GM23338 (cell line): ENCODE results near the gene BBX. TPM values are rescaled to one million over a fixed set of nuclear protein-coding genes. Genes with fewer than 3 reads are reported as not detected.
A peak's percentile ranks its signal among the peaks of the same experiment; 100 is the strongest.

ENCODE experiments used
- ATAC-seq: fragments of 200-7000 bp; cut with Tn5 transposase; 3 replicates; pipeline ENCODE4 v1.9.1; 2020
- DNase-seq: peaks from one replicate; pipeline ENCODE4 v3.0.0-alpha.2; 2015; ENCODE audit warnings: low spot score
- H2AFZ ChIP-seq: fragments of 200-600 bp; sonication (generic); 2 replicates; pipeline ENCODE4 v1.8.0; 2016; ENCODE audit warnings: antibody characterized with exemption, mild to moderate bottlenecking, moderate library complexity
- H3F3A ChIP-seq: fragments of 200-600 bp; sonication (generic); replicated peaks from 2 replicates; pipeline ENCODE4 v1.8.0; 2017; ENCODE audit warnings: antibody characterized with exemption, mixed run types, low read depth
- H3K27ac ChIP-seq: fragments of 200-600 bp; sonication (generic); 2 replicates; pipeline ENCODE4 v1.6.1; 2016; ENCODE audit warnings: low read depth
- H3K27me3 ChIP-seq: fragments of 200-600 bp; sonication (generic); 2 replicates; pipeline ENCODE4 v1.8.0; 2016; ENCODE audit warnings: mild to moderate bottlenecking, mixed run types, moderate library complexity; ENCODE audit not compliant: insufficient read depth
- H3K36me3 ChIP-seq: fragments of 200-600 bp; sonication (generic); 2 replicates; pipeline ENCODE4 v1.8.0; 2016; ENCODE audit warnings: mild to moderate bottlenecking; ENCODE audit not compliant: insufficient read depth
- H3K4me1 ChIP-seq: fragments of 200-600 bp; sonication (generic); 2 replicates; pipeline ENCODE4 v1.8.0; 2016; ENCODE audit warnings: mild to moderate bottlenecking, moderate library complexity; ENCODE audit not compliant: insufficient read depth
- H3K4me2 ChIP-seq: fragments of 200-600 bp; sonication (generic); 2 replicates; pipeline ENCODE4 v1.7.1; 2017; ENCODE audit warnings: mixed run types
- H3K4me3 ChIP-seq: fragments of 200-600 bp; sonication (generic); 2 replicates; pipeline ENCODE4 v1.6.1; 2016; ENCODE audit warnings: mixed run types
- H3K79me2 ChIP-seq: fragments of 200-600 bp; sonication (generic); replicated peaks from 2 replicates; pipeline ENCODE4 v1.8.0; 2017; ENCODE audit warnings: mild to moderate bottlenecking; ENCODE audit not compliant: insufficient read depth
- H3K9me2 ChIP-seq: fragments of 200-600 bp; sonication (generic); 2 replicates; pipeline ENCODE4 v1.8.0; 2017; ENCODE audit not compliant: insufficient read depth
- H4K20me1 ChIP-seq: fragments of 200-600 bp; sonication (generic); replicated peaks from 2 replicates; pipeline ENCODE4 v1.8.0; 2017; ENCODE audit warnings: mild to moderate bottlenecking; ENCODE audit not compliant: insufficient read depth
- H3K27ac Mint-ChIP-seq: 2 replicates; pipeline ENCODE4 v1.8.0; 2020; ENCODE audit warnings: inconsistent platforms, mild to moderate bottlenecking, moderate library complexity, mixed read lengths
- H3K27me3 Mint-ChIP-seq: 3 replicates; pipeline ENCODE4 v1.8.0; 2022; ENCODE audit warnings: low read depth, mild to moderate bottlenecking, moderate library complexity, mixed read lengths, inconsistent platforms; ENCODE audit not compliant: insufficient read depth, poor library complexity
- H3K36me3 Mint-ChIP-seq: 3 replicates; pipeline ENCODE4 v1.8.0; 2021; ENCODE audit warnings: low read depth, mild to moderate bottlenecking, inconsistent platforms, moderate library complexity, mixed read lengths
- H3K4me1 Mint-ChIP-seq: 3 replicates; pipeline ENCODE4 v1.8.0; 2020; ENCODE audit warnings: mild to moderate bottlenecking, inconsistent platforms, mixed read lengths
- H3K4me3 Mint-ChIP-seq: 3 replicates; pipeline ENCODE4 v1.8.0; 2021; ENCODE audit warnings: moderate library complexity, mild to moderate bottlenecking, inconsistent platforms, mixed read lengths
- H3K9me3 Mint-ChIP-seq: 3 replicates; pipeline ENCODE4 v1.8.0; 2020; ENCODE audit warnings: moderate library complexity, mild to moderate bottlenecking, inconsistent platforms, mixed read lengths
- CTCF ChIP-seq, 2 experiments: fragments of 200-600 bp in 1 of 2; sonication (generic) in 1 of 2; conservative IDR thresholded peaks; 2 replicates each; pipeline versions ENCODE4 v1.5.1 to v1.6.1; 2016 to 2017; ENCODE audit warnings: antibody characterized with exemption in 2 of 2, low read depth in 2 of 2, mild to moderate bottlenecking in 2 of 2, moderate library complexity in 1 of 2
- ETS1 ChIP-seq: IDR thresholded peaks from 2 replicates; pipeline ENCODE4 v1.6.1; 2016; ENCODE audit warnings: antibody characterized with exemption
- EZH2 ChIP-seq: fragments of 200-600 bp; sonication (generic); IDR thresholded peaks from one replicate; pipeline ENCODE4 v1.8.0; 2017; ENCODE audit warnings: antibody characterized with exemption, mild to moderate bottlenecking, low read depth; ENCODE audit not compliant: unreplicated experiment
- ZNF114 ChIP-seq: fragments of 250-450 bp; sonication (Bioruptor Pico); IDR thresholded peaks from 2 replicates; pipeline ENCODE4 v1.5.0; 2020; ENCODE audit warnings: mild to moderate bottlenecking, moderate library complexity
- ZNF331 ChIP-seq: fragments of 250-450 bp; sonication (Bioruptor Pico); IDR thresholded peaks from 2 replicates; pipeline ENCODE4 v1.5.0; 2020; ENCODE audit warnings: low read depth, mild to moderate bottlenecking, moderate library complexity
- ZNF462 ChIP-seq: fragments of 250-450 bp; sonication (Bioruptor Pico); IDR thresholded peaks from 2 replicates; pipeline ENCODE4 v1.5.0; 2020; ENCODE audit warnings: mild to moderate bottlenecking, moderate library complexity
- polyA plus RNA-seq: library from polyadenylated mRNA; unstranded; fragments of >200 nt; fragmentation: Nextera tagmentation; extraction: Ambion mirVana; gene quantifications from 2 replicates; pipeline ENCODE4 v1.2.1, GENCODE V29; 2016
- total RNA-seq: library from RNA; depleted of rRNA; stranded (reverse); fragments of >200 nt; shearing (Covaris generic); gene quantifications from 2 replicates; pipeline ENCODE4 v1.2.3, GENCODE V29; 2014

BBX gene
- total and polyA plus RNA-seq, 2 experiments from 2014 or later = 35.2 to 44.1 TPM

DNA sequence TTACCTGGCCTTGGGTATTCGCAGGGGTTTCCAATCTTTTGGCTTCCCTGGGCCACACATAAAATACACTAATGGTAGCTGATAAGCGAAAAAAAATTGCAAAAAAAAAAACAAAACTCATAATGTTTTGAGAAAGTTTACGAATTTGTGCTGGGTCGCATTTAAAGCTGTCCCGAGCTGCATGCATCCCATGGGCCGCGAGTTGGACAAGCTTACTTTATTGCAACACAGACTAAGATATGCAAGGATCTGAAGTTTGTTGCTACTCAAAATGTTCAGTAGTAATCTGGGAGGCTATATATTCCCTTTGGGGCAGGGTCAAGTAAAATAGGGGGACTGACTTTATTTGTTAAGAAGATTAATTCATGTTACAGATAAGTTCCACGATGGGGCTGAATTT, 320.2 kb downstream of the BBX start (continued):
- TF ChIP-seq ZNF462 (CRISPR knock-in tag) (no peak), CTCF (conservative IDR thresholded peaks at IDR 0.05; ENCODE audit: low read depth in 2 of 2) (no peak), ETS1 (no peak)

DNA sequence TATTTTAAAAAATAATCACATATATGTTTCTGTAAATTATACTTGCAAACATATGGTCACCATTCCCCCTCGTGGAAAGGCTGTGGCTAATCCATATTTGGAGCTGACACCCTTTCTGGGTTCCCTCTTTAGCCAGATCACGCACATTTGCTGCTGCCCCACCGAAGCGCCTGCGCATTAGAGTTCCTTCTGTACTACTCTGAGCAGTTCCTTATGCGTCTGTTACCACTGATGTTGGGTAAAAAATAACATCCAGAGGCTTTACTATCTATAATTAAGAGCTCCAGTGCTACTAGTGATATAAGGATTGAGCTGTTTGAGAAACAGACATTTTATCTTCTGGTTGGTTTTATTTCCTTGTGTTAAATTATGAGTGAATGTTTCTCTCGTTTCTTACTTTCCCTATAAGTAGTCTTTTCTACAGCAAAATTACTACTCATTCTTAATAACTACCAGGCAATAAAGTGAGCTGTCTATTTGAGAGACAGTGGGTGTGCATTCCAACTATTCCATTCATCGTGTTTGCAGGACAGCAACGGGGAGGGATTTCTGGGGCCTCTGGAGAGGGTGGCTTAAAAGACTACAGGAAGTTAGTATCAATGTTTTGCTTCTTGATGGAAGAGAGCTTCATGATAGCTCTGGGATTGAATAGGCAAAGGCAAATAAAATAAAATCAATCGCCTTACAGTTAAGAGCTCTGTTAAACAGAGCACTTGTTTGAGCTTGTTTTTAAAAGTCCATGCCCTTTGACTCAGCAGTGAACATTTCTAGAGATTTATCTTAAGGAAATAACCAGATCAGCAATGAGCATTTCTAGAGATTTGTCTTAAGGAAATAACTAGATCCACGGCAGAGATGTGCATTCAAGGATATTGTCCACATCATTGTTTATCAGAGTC, 322.9 kb downstream of the BBX start:
- peak overlapping the region; percentile 57; the same call in 1 of the 2 replicates for H2AFZ ChIP-seq

More for the DNA sequence above, 322.9 kb downstream of the BBX start:
- H3K4me3 ChIP-seq = no peak overlapping the region
- no peaks in the 10 kb centered on the region for H3K9me3 Mint-ChIP-seq
- H3K27me3 ChIP-seq = no peaks in the 10 kb centered on the region
- ATAC-seq = peak; percentile 16; the same call in 2 of the 3 replicates
- H3K4me3 Mint-ChIP-seq = no peak overlapping the region
- peaks cover 10% of the 10 kb centered on the region; the same call in 1 of the 2 replicates for H3K4me1 ChIP-seq
- TF ChIP-seq ZNF114 (no peak), EZH2 (no peak), ZNF331 (CRISPR knock-in tag) (no peak)
- H3K4me1 Mint-ChIP-seq = peaks cover 25% of the 10 kb centered on the region
- H3K27ac ChIP-seq = no peak overlapping the region
- H3K79me2 ChIP-seq = no peaks in the 10 kb centered on the region
- H3K36me3 Mint-ChIP-seq = no peaks in the 10 kb centered on the region
- no peak for DNase-seq
- H4K20me1 ChIP-seq = no peaks in the 10 kb centered on the region
- H3K36me3 ChIP-seq = no peaks in the 10 kb centered on the region
- H3K9me2 ChIP-seq = no peaks in the 10 kb centered on the region
- H3K4me2 ChIP-seq = no peak overlapping the region
- peaks cover 2% of the 10 kb centered on the region for H3K27me3 Mint-ChIP-seq
- no peak overlapping the region for H3K27ac Mint-ChIP-seq
- H3F3A ChIP-seq = no peaks in the 10 kb centered on the region
